Stimulated activated CD4-positive, alpha-beta T cell treated with anti-CD3 and anti-CD28 coated beads, Interleukin-15, amount 100 ng/mL, for 1 hour (primary cell): Measurements from ENCODE around the gene KLHDC4.
A peak's percentile ranks its signal among the peaks of the same experiment; 100 is the strongest.
"Not testable (repeated sequence)": the region's sequence is repeated elsewhere in the genome, so short reads cannot be mapped to it uniquely, and the experiment has no call there.

Source experiments
- DNase-seq, 2 donors: peaks; one replicate each; pipeline ENCODE4 v3.0.0-alpha.2; 2020; ENCODE audit warnings: low read depth in 1 of 2, low spot score in 1 of 2

The KLHDC4 gene

DNA sequence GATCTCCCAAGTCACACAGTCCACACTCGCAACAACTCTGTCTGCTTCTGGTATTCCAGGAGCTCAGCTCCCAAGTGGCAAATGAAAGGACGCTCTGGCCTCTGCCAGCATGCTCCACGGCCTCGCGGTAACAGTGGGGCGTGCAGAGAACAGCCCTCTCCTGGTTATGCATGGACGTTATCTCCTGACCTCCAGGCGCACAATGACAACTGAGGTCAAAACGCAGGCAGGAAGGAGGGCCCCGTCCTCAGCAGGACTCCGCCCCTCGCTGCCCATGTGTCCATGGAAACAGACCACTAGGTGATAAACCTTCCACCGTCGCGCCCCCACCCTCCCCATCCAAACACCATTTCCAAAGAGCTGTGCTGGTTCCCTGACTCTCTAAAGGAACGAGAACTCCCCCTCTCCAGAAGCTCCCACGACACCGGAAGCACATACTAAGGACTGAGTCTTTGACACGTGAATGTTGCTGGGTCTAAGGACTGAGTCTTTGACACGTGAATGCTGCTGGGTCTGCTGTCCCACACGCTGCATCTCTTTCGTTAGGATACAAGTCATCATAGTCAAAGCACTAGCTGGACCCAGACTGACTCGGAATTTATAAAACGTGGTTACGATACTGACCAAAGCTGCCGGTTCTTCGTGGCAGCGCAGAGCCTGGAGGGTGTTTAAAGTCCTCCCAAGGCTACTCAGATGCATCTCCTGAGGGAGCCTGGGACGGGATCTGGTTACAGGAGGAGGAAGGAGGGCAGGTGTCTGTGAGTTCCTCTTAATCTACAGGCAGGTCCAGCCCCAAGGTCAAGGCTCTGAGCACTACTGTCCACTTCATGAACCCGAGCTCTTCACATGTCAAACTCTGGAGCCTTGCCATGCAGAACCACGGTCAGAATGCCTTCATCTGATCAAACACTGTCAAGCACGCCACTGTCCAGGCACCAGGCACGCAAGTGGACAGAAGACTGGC, 43.9 kb downstream of the KLHDC4 start:
- DNase-seq, result no peak

DNA sequence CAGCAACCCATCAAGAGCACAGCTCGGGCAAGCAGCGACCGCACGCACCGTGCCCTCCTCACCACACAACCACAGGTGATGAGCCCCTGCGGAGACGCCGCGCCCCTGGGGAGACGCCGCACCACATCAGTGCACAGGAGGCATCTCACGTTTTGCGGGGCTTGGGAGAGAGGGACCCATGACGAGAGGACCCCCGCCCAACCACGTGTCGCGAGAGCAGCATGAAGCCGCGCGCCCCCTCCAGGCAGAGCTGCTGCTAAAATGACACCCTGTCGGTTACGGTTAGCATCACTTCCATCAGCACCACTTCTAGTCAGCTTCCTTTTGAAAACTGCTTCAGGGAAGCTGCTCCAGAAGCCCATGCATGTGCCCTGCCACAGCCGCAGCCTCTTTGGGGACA, 45.3 kb downstream of the KLHDC4 start:
- no peak for DNase-seq

DNA sequence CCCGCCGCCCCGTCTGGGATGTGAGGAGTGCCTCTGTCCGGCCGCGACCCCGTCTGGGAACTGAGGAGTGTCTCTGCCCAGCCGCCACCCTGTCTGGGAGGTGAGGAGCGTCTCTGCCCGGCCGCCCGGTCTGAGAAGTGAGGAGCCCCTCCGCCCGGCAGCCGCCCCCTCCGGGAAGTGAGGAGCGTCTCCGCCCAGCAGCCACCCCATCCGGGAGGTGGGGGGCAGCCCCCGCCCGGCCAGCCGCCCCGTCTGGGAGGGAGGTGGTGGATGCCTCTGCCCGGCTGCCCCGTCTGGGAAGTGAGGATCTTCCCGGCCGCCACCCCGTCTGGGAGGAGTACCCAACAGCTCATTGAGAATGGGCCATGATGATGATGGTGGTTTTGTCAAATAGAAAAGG, 47.0 kb downstream of the KLHDC4 start:
- DNase-seq, result not testable (repeated sequence)

GRCh38 chr16:87715658-87716057, 50.1 kb downstream of the KLHDC4 start:
- DNase-seq, result no peak

GRCh38 chr16:87715231-87715630, 50.6 kb downstream of the KLHDC4 start:
- DNase-seq, result no peak

- DNase-seq, result peak; percentile 11 to 14
Measured at GRCh38 chr16:87713451-87714229, 52.1 kb downstream of the KLHDC4 start.

DNA sequence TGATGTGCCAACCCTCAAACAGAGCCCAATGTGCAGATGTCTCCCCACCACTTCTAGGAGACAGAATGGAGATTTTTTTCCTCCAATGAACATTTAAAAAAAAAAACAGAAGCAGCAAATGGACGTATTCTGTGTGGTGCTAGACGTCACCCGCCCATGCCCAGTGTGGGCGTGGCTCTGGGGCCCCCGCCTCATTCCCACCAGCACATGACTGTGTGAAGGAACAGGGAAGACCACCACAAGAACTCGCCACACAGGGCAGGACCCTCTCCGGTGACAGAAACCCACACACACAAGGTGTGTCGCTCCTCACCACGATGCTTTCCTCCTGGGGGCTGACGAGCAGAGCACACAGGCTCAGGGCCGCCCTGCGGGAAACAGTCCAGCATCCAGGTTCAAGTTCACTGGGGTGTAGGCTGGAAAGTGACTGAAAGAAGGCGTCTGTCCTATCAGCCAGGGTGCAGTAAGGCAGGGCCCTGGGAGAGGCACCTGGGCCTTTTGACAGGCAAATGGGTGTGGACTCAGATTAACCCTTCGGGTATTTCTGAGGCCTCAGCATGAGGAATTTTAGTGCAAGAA, 53.5 kb downstream of the KLHDC4 start:
- no peak for DNase-seq

DNA sequence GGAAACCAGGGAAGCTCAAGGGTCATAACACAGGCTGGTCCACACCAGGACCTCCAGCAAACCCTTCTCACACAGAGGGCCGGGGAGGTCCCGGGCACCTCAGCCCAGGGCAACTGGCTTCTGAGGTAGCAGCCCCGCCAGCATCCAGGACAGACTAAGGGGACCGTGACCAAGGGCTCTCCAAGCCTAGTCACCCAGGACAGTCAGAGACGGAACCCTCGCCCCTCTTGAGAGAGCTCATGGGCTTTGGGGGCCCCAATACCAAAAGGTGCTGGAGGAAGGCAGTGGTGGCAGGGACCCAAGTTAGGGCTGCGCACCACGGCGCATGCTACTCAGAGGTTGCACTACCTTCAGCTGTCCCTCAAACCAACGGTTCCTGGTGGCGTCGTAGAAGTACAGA, 54.9 kb downstream of the KLHDC4 start:
- DNase-seq, result no peak

DNA sequence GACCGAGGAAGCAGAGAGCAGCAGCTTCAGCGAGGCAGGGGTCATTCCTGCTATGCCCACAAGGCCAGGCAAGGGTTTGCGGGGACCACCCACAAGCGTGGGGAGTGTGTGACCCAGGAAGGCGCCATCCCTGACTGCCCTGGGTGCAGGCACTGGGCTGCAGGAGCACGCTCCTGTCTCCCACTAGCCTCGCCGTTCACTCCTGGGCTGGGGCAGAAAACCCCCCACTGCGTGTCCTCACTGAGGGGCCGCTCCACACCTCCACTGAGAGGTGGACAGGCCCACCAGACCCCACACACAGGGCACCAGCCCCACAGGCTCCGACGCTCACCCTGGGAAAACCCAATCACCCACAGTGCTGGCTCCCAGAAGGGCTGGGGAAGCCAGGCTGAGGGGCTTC, 56.1 kb downstream of the KLHDC4 start:
- DNase-seq, result no peak

DNA sequence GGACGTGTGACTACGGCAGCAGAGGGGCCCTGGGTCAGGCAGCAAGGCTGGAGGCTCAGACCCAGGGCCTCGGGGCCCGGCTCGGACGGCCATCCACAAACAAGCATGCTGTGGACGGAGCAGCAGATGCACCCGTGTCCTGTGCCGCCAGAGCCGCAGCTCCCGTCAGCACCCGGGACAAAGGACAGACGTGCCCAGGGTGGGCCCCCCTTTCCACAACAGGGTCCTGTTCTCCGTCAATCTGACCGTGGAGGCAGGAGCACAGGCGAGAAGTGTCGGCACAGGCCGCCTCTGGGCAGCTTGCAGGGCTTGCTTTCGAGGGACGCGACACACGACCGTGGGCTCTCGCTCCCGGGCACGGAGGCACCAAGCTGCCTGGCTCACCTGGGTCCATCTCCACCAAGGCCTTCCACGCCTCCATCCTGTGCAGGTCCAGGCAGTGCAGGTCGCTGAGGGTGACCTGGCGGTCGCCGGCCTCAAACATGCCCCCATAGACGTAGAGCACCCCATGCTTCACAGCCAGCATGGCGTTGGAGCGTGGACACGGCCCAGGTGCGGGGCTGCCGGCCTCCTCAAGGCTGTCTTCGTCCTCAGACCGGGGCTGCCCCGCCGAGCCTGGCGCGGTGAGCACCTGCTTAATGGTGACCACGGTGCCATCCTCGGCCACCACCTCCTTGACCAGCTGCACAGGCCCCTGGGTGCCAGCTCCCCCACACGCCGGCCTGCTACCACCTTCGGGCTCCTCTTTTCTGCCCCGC, 56.7 kb downstream of the KLHDC4 start:
- DNase-seq, result no peak

DNA sequence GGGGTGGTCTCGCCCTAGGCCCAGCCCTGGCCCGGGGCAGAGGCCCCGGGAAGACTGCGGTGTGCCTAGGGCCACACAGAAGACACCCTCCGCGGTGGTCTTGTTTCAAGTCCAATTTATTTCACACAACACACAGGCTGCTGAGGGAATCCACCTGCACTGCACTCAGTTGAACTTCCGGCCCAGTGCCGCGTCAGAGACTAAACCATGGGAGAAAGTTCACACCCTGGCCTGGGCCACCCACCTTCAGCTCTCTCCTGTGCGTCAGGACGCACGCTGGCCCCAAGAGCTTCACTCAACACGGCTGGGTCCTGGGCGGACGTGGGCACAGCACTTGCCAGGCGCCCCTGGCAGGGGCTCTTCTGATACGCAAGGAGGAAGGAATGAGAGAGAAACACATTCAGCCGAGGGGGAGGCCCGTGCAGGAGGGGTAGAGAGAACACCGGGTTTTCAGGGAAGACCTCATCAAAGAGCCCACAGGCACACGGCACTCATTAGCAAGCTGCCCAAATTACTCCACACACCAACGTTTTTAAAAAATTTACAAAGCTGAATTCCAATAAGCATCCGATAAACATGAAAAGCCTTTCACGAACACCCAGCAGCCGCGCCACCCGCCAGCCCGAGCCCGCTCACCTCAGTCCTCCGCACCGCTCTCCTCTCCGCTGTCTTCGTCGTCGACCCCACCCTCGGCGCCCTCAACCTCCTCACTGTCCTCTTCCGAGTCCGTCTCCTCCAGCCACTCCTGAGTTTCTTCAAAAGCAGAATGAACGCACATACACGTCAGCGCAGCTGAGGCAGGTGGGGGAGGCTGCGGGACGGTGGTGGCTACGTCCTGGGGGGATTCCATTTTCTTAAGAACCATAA, 57.8 kb downstream of the KLHDC4 start:
- DNase-seq, result no peak

DNA sequence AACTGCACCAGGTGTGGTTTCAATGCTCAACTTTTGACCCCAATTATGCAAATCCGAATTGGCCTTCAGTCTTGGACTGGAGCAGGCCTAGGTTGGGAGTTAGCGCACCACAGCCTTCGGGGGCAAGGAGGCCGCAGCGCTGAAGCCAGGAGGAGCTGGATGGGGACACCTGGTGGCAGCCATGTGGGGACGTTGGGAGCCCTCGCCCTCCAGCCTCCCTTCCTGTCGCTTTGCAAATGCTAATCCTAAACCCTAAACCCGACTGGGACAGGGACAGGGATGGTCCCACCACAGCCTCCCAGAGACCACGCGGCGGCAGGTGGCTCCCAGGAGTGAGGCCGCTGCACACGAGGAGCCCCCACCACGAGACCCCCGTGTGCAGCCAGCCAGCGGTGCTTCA, 58.7 kb downstream of the KLHDC4 start:
- no peak for DNase-seq

- DNase-seq, result no peak
Measured at GRCh38 chr16:87706278-87707000, 59.3 kb downstream of the KLHDC4 start.

- no peak for DNase-seq
Measured at GRCh38 chr16:87705771-87706277, 60.0 kb downstream of the KLHDC4 start.

DNA sequence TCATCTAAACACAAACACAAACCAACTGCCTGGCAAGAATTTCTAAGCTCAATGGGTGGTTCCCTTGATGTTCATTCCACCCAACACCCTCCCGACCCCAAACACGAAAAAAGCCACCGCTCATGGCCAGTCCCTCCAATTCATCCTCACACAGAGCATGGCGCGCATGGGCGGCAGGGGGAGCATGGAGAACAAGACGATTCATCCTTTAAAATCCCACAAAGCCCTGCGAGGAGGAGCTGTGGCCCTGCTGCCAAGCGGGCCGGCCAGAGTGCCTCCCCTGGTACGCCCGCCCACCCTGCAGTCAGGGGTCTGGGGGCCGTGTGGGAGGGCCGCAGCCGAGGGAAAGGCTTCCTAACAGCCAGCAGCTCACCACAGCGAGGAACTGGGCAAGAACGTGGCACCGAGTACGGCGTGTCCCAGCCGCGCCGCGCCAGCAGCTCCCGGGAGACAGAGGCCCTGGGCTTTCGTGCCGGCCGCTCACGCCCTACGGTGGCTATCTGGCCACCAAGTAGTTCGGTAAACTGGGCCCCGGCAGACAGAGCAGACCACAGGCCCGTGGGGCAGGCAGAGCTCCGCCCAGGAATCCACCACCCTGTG, 60.9 kb downstream of the KLHDC4 start:
- DNase-seq, result no peak

GRCh38 chr16:87703835-87704375, 61.9 kb downstream of the KLHDC4 start:
- no peak for DNase-seq

DNA sequence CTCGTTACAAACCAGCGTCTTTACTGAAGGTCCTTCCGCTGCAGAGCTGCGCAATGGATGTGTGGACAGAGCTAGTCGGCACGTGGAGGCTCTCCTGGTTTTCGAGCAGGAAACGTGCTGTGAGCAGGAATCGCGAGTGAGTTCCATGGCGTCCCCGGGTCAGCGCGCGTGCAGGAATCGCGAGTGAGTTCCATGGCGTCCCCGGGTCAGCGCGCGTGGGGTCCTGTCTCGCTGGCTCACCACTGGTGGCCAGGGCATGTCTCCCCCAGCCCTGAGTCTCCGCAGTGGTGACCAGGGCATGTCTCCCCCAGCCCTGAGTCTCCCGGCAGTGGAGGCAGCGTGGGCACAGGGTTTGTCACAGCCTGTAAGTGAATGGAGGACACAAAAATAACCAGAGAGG, 62.7 kb downstream of the KLHDC4 start:
- DNase-seq, result no peak

DNA sequence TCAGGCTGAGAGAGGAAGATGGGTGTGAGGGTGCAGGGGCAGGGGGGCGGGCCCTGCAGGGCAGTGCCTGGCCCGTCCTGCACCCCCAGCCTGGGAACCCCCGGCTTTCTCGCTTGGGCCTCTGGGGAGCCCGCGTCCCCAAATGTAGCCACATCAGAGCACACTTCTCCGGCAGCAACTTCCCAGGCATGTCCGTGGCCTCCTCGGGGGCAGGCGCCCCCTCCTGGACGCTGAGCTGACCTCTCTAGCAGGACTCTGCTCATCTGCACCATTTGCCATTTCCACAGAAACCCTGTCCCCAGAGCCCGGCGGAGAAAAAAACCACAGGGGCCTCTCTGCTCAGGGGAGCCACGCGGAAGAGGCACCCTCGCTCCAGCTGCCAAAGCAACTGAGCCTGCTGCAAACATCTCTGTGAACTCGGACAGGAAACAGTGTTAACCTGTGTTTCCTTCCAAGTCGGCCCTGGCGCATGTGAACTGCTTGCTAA, 63.4 kb downstream of the KLHDC4 start:
- DNase-seq, result no peak
